GM21576 (cell line): ENCODE results near the gene NAGLU.

ENCODE experiments used
- ATAC-seq: cut with Tn5 transposase; IDR thresholded peaks from one replicate; pipeline ENCODE4 v1.9.1; 2021; ENCODE audit warnings: mild to moderate bottlenecking, moderate library complexity; ENCODE audit not compliant: unreplicated experiment

NAGLU gene

DNA sequence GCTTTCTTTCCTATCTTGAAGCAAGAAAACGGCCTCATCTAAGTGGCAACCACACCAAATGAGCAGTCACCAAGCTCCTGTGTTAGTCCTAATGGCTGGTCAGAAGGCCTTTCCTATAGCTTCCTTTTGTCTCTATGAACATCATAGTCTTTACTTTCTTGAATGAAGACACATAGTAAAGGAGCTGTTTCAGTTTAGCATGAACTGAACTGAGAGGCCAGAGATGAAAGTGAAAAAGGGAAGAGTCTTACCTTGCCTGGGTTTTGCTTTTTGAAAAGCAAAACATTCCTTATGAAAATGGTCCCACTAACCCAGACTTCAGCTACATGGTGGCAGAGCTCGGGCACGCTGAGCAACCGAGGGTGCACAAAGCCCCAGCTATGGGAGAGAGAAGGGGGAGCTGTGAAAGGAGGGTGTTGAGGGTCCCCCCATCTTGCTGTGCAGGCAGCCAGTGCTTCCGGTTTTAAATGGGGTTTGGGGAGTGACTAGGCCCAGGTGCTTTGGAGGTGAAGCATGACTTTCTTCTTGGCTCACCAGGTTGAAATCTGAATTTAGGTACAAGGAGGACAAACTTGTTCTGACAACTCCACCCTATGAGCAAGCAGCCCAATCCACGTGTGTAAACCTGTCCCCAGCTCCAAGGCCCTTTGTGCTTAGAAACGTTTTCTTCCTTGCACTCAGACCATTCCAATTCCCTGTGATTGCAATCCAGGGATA lies 50.6 kb downstream of the NAGLU start:
- no peak for ATAC-seq

DNA sequence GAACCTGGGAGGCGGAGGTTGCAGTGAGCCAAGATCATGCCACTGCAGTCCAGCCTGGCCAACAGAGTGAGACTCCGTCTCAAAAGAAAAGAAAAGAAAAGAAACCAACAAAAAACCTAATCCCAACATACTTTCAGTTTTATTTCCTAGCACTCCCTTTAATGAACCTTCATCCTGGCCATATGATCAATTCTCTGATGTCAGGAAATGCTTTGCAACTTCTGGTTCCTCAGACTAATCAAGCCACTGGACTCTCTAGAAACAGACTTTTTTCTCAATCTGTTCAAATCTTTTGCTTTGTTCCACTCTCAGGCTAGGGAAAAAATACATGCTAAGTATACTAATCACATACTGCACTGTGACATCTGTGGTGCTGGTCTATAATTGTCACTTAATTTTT lies 54.8 kb downstream of the NAGLU start:
- ATAC-seq, result no peak

DNA sequence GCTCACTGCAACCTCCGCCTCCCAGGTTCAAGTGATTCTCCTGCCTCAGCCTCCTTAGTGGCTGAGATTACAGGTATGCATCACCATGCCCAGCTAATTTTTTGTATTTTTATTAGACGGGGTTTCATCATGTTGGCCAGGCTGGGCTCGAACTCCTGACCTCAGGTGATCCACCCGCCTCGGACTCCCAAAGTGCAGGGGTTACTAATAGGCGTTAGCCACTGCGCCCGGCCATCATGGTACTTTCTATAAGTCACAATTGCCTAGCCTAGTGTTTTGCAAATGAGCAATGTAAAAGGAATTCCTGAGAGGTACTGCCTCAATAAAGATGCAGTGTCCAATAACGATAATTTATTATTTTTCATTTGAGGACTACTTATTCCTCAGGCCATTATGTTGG lies 55.4 kb downstream of the NAGLU start:
- ATAC-seq, result no peak
